Esophagus mucosa (tissue), 1 donor: ENCODE measurements around the gene RAB8A. TPM values are rescaled to one million over a fixed set of nuclear protein-coding genes. Genes with fewer than 3 reads are reported as not detected.

Experiments used
- total RNA-seq: library from RNA; stranded (reverse); gene quantifications from one replicate; pipeline ENCODE4 v1.2.4, GENCODE V29; 2023
- donor health status: DM: yes; HTN: yes; CAD: no.

Gene RAB8A
- total RNA-seq, 1 donor from 2014 or later: 57.9 TPM

Other genes with a start within 250 kb of the RAB8A start
- gene CYP4F2, start 213.8 kb upstream of the RAB8A start, total RNA-seq: not detected
- 2.7 TPM for gene CYP4F11, start 177.4 kb upstream of the RAB8A start, total RNA-seq
- not detected for gene OR10H4, start 162.9 kb upstream of the RAB8A start, total RNA-seq
- 427 TPM for gene TPM4, start 35.4 kb upstream of the RAB8A start, total RNA-seq
- gene HSH2D, start 31.8 kb downstream of the RAB8A start, total RNA-seq: 1.3 TPM
- not detected for gene CIB3, start 61.6 kb downstream of the RAB8A start, total RNA-seq
- gene FAM32A, start 73.5 kb downstream of the RAB8A start, total RNA-seq: 40.4 TPM
- 37.7 TPM for gene AP1M1, start 86.0 kb downstream of the RAB8A start, total RNA-seq
- 5.2 TPM for gene KLF2, start 212.9 kb downstream of the RAB8A start, total RNA-seq